Measurements from ENCODE around the gene COQ8A.

COQ8A gene

GRCh38 chr1:226967665-226968064 is 27.6 kb downstream of the COQ8A start:
- no peak overlapping the region for H3K27ac ChIP-seq (ENCODE audit: low read depth, low read length)
- no peak overlapping the region for H3K4me2 ChIP-seq (ENCODE audit: low read length)
- no peak overlapping the region for H3K4me3 ChIP-seq (ENCODE audit: low read length)
- no peaks in the 10 kb centered on the region for H3K27me3 ChIP-seq (ENCODE audit: control insufficient read depth, low read length)
- H3K4me1 ChIP-seq (ENCODE audit: control insufficient read depth, low read length): peaks cover 26% of the 10 kb centered on the region
- H3K36me3 ChIP-seq (ENCODE audit: control insufficient read depth, low read length): no peaks in the 10 kb centered on the region; the same call in 1 of the 2 replicates
- no peak for TF ChIP-seq EZH2phosphoT487 (IDR thresholded peaks at IDR 0.05; ENCODE audit: borderline replicate concordance, low read length)
- TF ChIP-seq CTCF (IDR thresholded peaks at IDR 0.05; ENCODE audit: low read depth, low read length, poor library complexity, severe bottlenecking): no peak
- no peaks in the 10 kb centered on the region for H3K9me3 ChIP-seq (ENCODE audit: control insufficient read depth, insufficient read depth, low read length)
- no peaks in the 10 kb centered on the region for H3F3A ChIP-seq (ENCODE audit: control insufficient read depth, insufficient read depth)
- H3K79me2 ChIP-seq (ENCODE audit: control insufficient read depth, low read length): no peaks in the 10 kb centered on the region
- H4K20me1 ChIP-seq (ENCODE audit: control insufficient read depth, insufficient read depth, low read depth, low read length): no peaks in the 10 kb centered on the region; the same call in 1 of the 2 replicates
- no peaks in the 10 kb centered on the region for H3K9me2 ChIP-seq (replicated peaks; ENCODE audit: control insufficient read depth, low read length)

- H3F3A ChIP-seq (ENCODE audit: control insufficient read depth, insufficient read depth): no peaks in the 10 kb centered on the region
- H3K79me2 ChIP-seq (ENCODE audit: control insufficient read depth, low read length): no peaks in the 10 kb centered on the region
- H3K4me2 ChIP-seq (ENCODE audit: low read length): no peak overlapping the region
- peaks cover 10% of the 10 kb centered on the region for H3K4me1 ChIP-seq (ENCODE audit: control insufficient read depth, low read length)
- no peaks in the 10 kb centered on the region for H3K9me2 ChIP-seq (replicated peaks; ENCODE audit: control insufficient read depth, low read length)
- H4K20me1 ChIP-seq (ENCODE audit: control insufficient read depth, insufficient read depth, low read depth, low read length): no peaks in the 10 kb centered on the region
- no peaks in the 10 kb centered on the region for H3K27me3 ChIP-seq (ENCODE audit: control insufficient read depth, low read length)
- H3K9me3 ChIP-seq (ENCODE audit: control insufficient read depth, insufficient read depth, low read length): no peaks in the 10 kb centered on the region
- no peak overlapping the region for H3K27ac ChIP-seq (ENCODE audit: low read depth, low read length)
- TF ChIP-seq CTCF (IDR thresholded peaks at IDR 0.05; ENCODE audit: low read depth, low read length, poor library complexity, severe bottlenecking) (no peak), EZH2phosphoT487 (IDR thresholded peaks at IDR 0.05; ENCODE audit: borderline replicate concordance, low read length) (no peak)
- no peak overlapping the region for H3K4me3 ChIP-seq (ENCODE audit: low read length)
- no peaks in the 10 kb centered on the region; the same call in 1 of the 2 replicates for H3K36me3 ChIP-seq (ENCODE audit: control insufficient read depth, low read length)
These were observed 31.7 kb downstream of the COQ8A start for GRCh38 chr1:226971765-226972164.

DNA sequence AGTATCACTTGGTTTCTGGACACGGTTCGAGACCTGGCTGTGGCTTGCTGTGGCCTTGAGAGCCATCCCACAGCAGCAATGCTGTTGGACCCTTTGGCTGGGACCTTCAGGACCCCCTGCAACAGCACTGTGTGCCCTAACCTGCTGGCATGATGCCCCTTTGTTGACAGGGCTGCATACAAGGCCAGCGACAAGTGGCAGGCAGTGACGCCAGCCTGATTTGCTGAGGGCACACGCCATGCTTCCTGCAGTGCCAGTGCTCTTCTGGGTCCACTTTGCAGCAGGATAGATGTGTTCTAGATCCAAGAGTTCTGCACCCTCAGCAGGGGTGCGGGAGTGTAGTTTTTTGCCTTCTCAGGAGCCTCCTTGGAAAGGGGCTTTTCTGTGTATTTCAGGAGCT is 32.8 kb downstream of the COQ8A start:
- H3K4me3 ChIP-seq (ENCODE audit: low read length): no peak overlapping the region
- no peaks in the 10 kb centered on the region for H3K9me3 ChIP-seq (ENCODE audit: control insufficient read depth, insufficient read depth, low read length)
- no peaks in the 10 kb centered on the region for H3F3A ChIP-seq (ENCODE audit: control insufficient read depth, insufficient read depth)
- TF ChIP-seq EZH2phosphoT487 (IDR thresholded peaks at IDR 0.05; ENCODE audit: borderline replicate concordance, low read length) (no peak), CTCF (IDR thresholded peaks at IDR 0.05; ENCODE audit: low read depth, low read length, poor library complexity, severe bottlenecking) (no peak)
- H3K27me3 ChIP-seq (ENCODE audit: control insufficient read depth, low read length): no peaks in the 10 kb centered on the region
- peaks cover 10% of the 10 kb centered on the region for H3K4me1 ChIP-seq (ENCODE audit: control insufficient read depth, low read length)
- H3K27ac ChIP-seq (ENCODE audit: low read depth, low read length): no peak overlapping the region
- H4K20me1 ChIP-seq (ENCODE audit: control insufficient read depth, insufficient read depth, low read depth, low read length): no peaks in the 10 kb centered on the region
- H3K36me3 ChIP-seq (ENCODE audit: control insufficient read depth, low read length): no peaks in the 10 kb centered on the region; the same call in 1 of the 2 replicates
- no peaks in the 10 kb centered on the region for H3K79me2 ChIP-seq (ENCODE audit: control insufficient read depth, low read length)
- H3K9me2 ChIP-seq (replicated peaks; ENCODE audit: control insufficient read depth, low read length): no peaks in the 10 kb centered on the region
- no peak overlapping the region for H3K4me2 ChIP-seq (ENCODE audit: low read length)

Data from DOHH2 (cell line).